Activated T-helper 17 cell treated with anti-CD3 and anti-CD28 coated beads, Interleukin-2, amount 50 U/mL, for 72 hours (primary cell): ENCODE data around the gene VEZF1. TPM values are rescaled to one million over a fixed set of nuclear protein-coding genes. Genes with fewer than 3 reads are reported as not detected.

Experiments
- ATAC-seq: fragments of 150-1000 bp; cut with Tn5 transposase; replicated peaks from 2 replicates; pipeline ENCODE4 v1.10.0; 2021; ENCODE audit warnings: mild to moderate bottlenecking, moderate library complexity
- H3K27ac Mint-ChIP-seq: one replicate; pipeline ENCODE4 v1.8.0; 2022; ENCODE audit warnings: mixed read lengths
- H3K27me3 Mint-ChIP-seq: one replicate; pipeline ENCODE4 v1.8.0; 2022; ENCODE audit warnings: mixed read lengths
- H3K36me3 Mint-ChIP-seq: one replicate; pipeline ENCODE4 v1.8.0; 2022; ENCODE audit warnings: low read depth, mild to moderate bottlenecking, mixed read lengths
- H3K4me1 Mint-ChIP-seq: one replicate; pipeline ENCODE4 v1.8.0; 2022; ENCODE audit warnings: mixed read lengths
- H3K4me3 Mint-ChIP-seq: one replicate; pipeline ENCODE4 v1.8.0; 2022; ENCODE audit warnings: mild to moderate bottlenecking, mixed read lengths
- H3K9me3 Mint-ChIP-seq: one replicate; pipeline ENCODE4 v1.8.0; 2022; ENCODE audit warnings: mixed read lengths
- total RNA-seq, 2 donors: library from RNA; stranded (reverse); gene quantifications; one replicate each; pipeline ENCODE4 v1.2.3, GENCODE V29; 2022

Gene VEZF1
- total RNA-seq, 2 donors from 2014 or later, result 21.4 to 29.6 TPM

GRCh38 chr17:57925361-57925990 lies 62.6 kb downstream of the VEZF1 start:
- no peak for ATAC-seq

DNA sequence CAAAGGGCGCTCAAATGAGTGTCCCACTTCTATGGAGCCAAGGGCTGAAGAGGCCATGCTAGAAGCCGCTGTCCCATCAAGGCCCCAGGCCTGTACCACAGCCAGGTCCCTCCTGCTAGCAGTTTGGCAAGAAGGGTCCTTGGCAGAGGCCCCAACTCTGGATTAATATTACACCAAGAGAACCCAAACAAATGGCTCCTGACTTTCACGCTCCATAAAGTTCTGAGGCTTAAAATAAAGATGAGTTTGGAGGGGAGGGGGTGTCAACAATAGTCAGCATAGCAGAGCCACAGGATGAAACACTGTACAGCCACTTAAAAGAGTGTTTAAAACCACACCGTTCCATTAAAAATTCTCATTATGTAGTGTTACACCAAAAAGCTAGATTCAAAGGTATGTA lies 63.4 kb downstream of the VEZF1 start:
- peaks cover 14% of the 10 kb centered on the region for H3K27me3 Mint-ChIP-seq
- H3K36me3 Mint-ChIP-seq, result no peaks in the 10 kb centered on the region
- H3K4me1 Mint-ChIP-seq, result no peaks in the 10 kb centered on the region
- H3K27ac Mint-ChIP-seq, result no peak overlapping the region
- H3K9me3 Mint-ChIP-seq, result no peaks in the 10 kb centered on the region
- no peak overlapping the region for H3K4me3 Mint-ChIP-seq
- no peak for ATAC-seq

More at GRCh38 chr17:57925361-57925990, 62.6 kb downstream of the VEZF1 start:
- Mint-ChIP-seq H3K27me3 (peaks cover 14% of the 10 kb centered on the region), H3K4me1 (no peaks in the 10 kb centered on the region), H3K4me3 (no peak overlapping the region), H3K36me3 (no peaks in the 10 kb centered on the region), H3K27ac (no peak overlapping the region), H3K9me3 (no peaks in the 10 kb centered on the region)

Other genes starting within 250 kb of the VEZF1 start
- not detected for gene CCDC182, start 243.0 kb downstream of the VEZF1 start, total RNA-seq
- gene MRPS23, start 138.2 kb downstream of the VEZF1 start, total RNA-seq, result 10 to 100 TPM; 27.5 to 48.5 TPM
- gene CUEDC1, start 32.8 kb downstream of the VEZF1 start, total RNA-seq, result under 1 TPM; 0.15 to 0.56 TPM
- 100 to 1,000 TPM; 276 to 391 TPM for gene SRSF1, start 19.0 kb upstream of the VEZF1 start, total RNA-seq
- 10 to 100 TPM; 24.3 to 27.1 TPM for gene DYNLL2, start 95.2 kb upstream of the VEZF1 start, total RNA-seq
- under 1 TPM; 0.13 to 0.15 TPM for gene OR4D1, start 160.1 kb upstream of the VEZF1 start, total RNA-seq
- gene OR4D2, start 178.7 kb upstream of the VEZF1 start, total RNA-seq, result not detected
- gene EPX, start 204.5 kb upstream of the VEZF1 start, total RNA-seq, result not detected
- gene MKS1, start 231.0 kb upstream of the VEZF1 start, total RNA-seq, result 10 to 100 TPM; 15.0 to 16.3 TPM